H9 (cell line): Measurements from ENCODE around the gene PDZD2. TPM values are rescaled to one million over a fixed set of nuclear protein-coding genes. Genes with fewer than 3 reads are reported as not detected.

Source experiments
- DNase-seq: peaks from one replicate; pipeline ENCODE4 v3.0.0-alpha.2; 2017
- H2AFZ ChIP-seq: one replicate; pipeline ENCODE4 v1.6.1; 2013; ENCODE audit warnings: mild to moderate bottlenecking, low read length, control low read depth, moderate library complexity
- H2AK5ac ChIP-seq: 2 replicates; pipeline ENCODE4 v1.6.1; 2013; ENCODE audit warnings: low read length, control low read depth, mixed read lengths; ENCODE audit not compliant: insufficient read length
- H2BK120ac ChIP-seq: one replicate; pipeline ENCODE4 v1.6.1; 2013; ENCODE audit warnings: low read depth, mild to moderate bottlenecking, low read length, control low read depth, inconsistent platforms; ENCODE audit not compliant: poor library complexity, severe bottlenecking
- H2BK12ac ChIP-seq: 2 replicates; pipeline ENCODE4 v1.6.1; 2013; ENCODE audit warnings: low read length, control low read depth, mixed read lengths, low read depth; ENCODE audit not compliant: insufficient read length
- H2BK15ac ChIP-seq: 2 replicates; pipeline ENCODE4 v1.6.1; 2013; ENCODE audit warnings: low read depth, low read length, control low read depth
- H2BK20ac ChIP-seq: one replicate; pipeline ENCODE4 v1.6.1; 2013; ENCODE audit warnings: low read depth, mild to moderate bottlenecking, low read length, control low read depth, inconsistent platforms; ENCODE audit not compliant: poor library complexity, severe bottlenecking
- H2BK5ac ChIP-seq: 2 replicates; pipeline ENCODE4 v1.6.1; 2013; ENCODE audit warnings: low read length, control low read depth, mixed read lengths; ENCODE audit not compliant: insufficient read length
- H3K14ac ChIP-seq: 2 replicates; pipeline ENCODE4 v1.6.1; 2013; ENCODE audit warnings: low read length, control low read depth; ENCODE audit not compliant: insufficient read depth
- H3K18ac ChIP-seq: 2 replicates; pipeline ENCODE4 v1.6.1; 2013; ENCODE audit warnings: low read depth, mild to moderate bottlenecking, mixed read lengths, low read length, control low read depth; ENCODE audit not compliant: insufficient read length
- H3K23ac ChIP-seq: 2 replicates; pipeline ENCODE4 v1.6.1; 2013; ENCODE audit warnings: low read length, control low read depth, mixed read lengths, low read depth; ENCODE audit not compliant: insufficient read length
- H3K23me2 ChIP-seq: 2 replicates; pipeline ENCODE4 v1.6.1; 2013; ENCODE audit warnings: low read depth, mild to moderate bottlenecking, mixed read lengths, low read length, control low read depth; ENCODE audit not compliant: insufficient read length, poor library complexity, severe bottlenecking
- H3K27ac ChIP-seq: 2 replicates; pipeline ENCODE4 v1.5.1; 2013; ENCODE audit warnings: low read length, control low read depth, mixed read lengths, low read depth; ENCODE audit not compliant: insufficient read length
- H3K27me3 ChIP-seq: 2 replicates; pipeline ENCODE4 v1.6.1; 2013; ENCODE audit warnings: low read length, control low read depth, inconsistent platforms; ENCODE audit not compliant: insufficient read depth
- H3K4ac ChIP-seq: 2 replicates; pipeline ENCODE4 v1.6.1; 2013; ENCODE audit warnings: low read depth, mild to moderate bottlenecking, control low read depth, inconsistent platforms, low read length, moderate library complexity
- H3K4me1 ChIP-seq: 2 replicates; pipeline ENCODE4 v1.6.1; 2013; ENCODE audit warnings: low read length, control low read depth, inconsistent platforms; ENCODE audit not compliant: insufficient read depth
- H3K4me2 ChIP-seq: 2 replicates; pipeline ENCODE4 v1.6.1; 2013; ENCODE audit warnings: low read length, control low read depth, mixed read lengths; ENCODE audit not compliant: insufficient read length, insufficient read depth
- H3K56ac ChIP-seq: 2 replicates; pipeline ENCODE4 v1.6.1; 2013; ENCODE audit warnings: low read depth, mild to moderate bottlenecking, mixed read lengths, low read length, control low read depth; ENCODE audit not compliant: insufficient read length
- H3K79me1 ChIP-seq: 2 replicates; pipeline ENCODE4 v1.6.1; 2013; ENCODE audit warnings: low read depth, mild to moderate bottlenecking, moderate library complexity, low read length, control low read depth, inconsistent platforms; ENCODE audit not compliant: insufficient read depth, poor library complexity, severe bottlenecking
- H3K79me2 ChIP-seq: 2 replicates; pipeline ENCODE4 v1.6.1; 2013; ENCODE audit warnings: low read length, control low read depth, inconsistent platforms; ENCODE audit not compliant: insufficient read depth
- H3K9ac ChIP-seq: 2 replicates; pipeline ENCODE4 v1.6.1; 2013; ENCODE audit warnings: low read length, control low read depth, mixed read lengths; ENCODE audit not compliant: insufficient read length; ENCODE audit errors: extremely low read depth
- H3K9me3 ChIP-seq: one replicate; pipeline ENCODE4 v1.6.1; 2013; ENCODE audit warnings: low read depth, low read length, inconsistent platforms; ENCODE audit not compliant: control insufficient read depth
- H3T11ph ChIP-seq: one replicate; pipeline ENCODE4 v1.6.1; 2013; ENCODE audit warnings: mild to moderate bottlenecking, low read length, control low read depth, inconsistent platforms
- H4K20me1 ChIP-seq: one replicate; pipeline ENCODE4 v1.6.1; 2013; ENCODE audit not compliant: control insufficient read depth, insufficient read length, insufficient read depth
- H4K5ac ChIP-seq: 2 replicates; pipeline ENCODE4 v1.6.1; 2013; ENCODE audit warnings: low read depth, mild to moderate bottlenecking, mixed read lengths, low read length, control low read depth; ENCODE audit not compliant: insufficient read length
- H4K8ac ChIP-seq: replicated peaks from 2 replicates; pipeline ENCODE4 v1.6.1; 2013; ENCODE audit warnings: low read length, control low read depth, mixed read lengths, low read depth; ENCODE audit not compliant: insufficient read length
- H4K91ac ChIP-seq: 2 replicates; pipeline ENCODE4 v1.6.1; 2013; ENCODE audit warnings: low read depth, mild to moderate bottlenecking, moderate library complexity, mixed read lengths, low read length, control low read depth; ENCODE audit not compliant: insufficient read length
- H3K27ac Mint-ChIP-seq, 3 experiments: 2 replicates in 2 of 3; 3 replicates in 1 of 3; pipeline ENCODE4 v1.8.0; 2020 to 2021; ENCODE audit warnings: mixed read lengths in 3 of 3, mild to moderate bottlenecking in 1 of 3, moderate library complexity in 1 of 3
- H3K27me3 Mint-ChIP-seq: 2 replicates; pipeline ENCODE4 v1.8.0; 2021; ENCODE audit warnings: low read depth, mild to moderate bottlenecking, moderate library complexity, mixed read lengths
- H3K36me3 Mint-ChIP-seq, 3 experiments: 2 replicates in 2 of 3; 3 replicates in 1 of 3; pipeline ENCODE4 v1.8.0; 2020 to 2021; ENCODE audit warnings: low read depth in 3 of 3, mixed read lengths in 3 of 3; ENCODE audit not compliant: insufficient read depth in 1 of 3
- H3K4me1 Mint-ChIP-seq, 2 experiments: 2 replicates each; pipeline ENCODE4 v1.8.0; 2020; ENCODE audit warnings: mixed read lengths in 2 of 2
- H3K4me3 Mint-ChIP-seq, 2 experiments: 2 replicates in 1 of 2; 3 replicates in 1 of 2; pipeline ENCODE4 v1.8.0; 2020 to 2021; ENCODE audit warnings: mild to moderate bottlenecking in 2 of 2, mixed read lengths in 2 of 2, moderate library complexity in 1 of 2
- H3K9me3 Mint-ChIP-seq, 2 experiments: 2 replicates in 1 of 2; 3 replicates in 1 of 2; pipeline ENCODE4 v1.8.0; 2020; ENCODE audit warnings: mild to moderate bottlenecking in 2 of 2, mixed read lengths in 2 of 2, moderate library complexity in 1 of 2
- CTCF ChIP-seq: fragments of 200-600 bp; sonication (generic); conservative IDR thresholded peaks from 3 replicates; pipeline ENCODE4 v1.8.0; 2021; ENCODE audit warnings: antibody characterized with exemption, mild to moderate bottlenecking
- WGBS: extraction: QIAGEN DNeasy Blood & Tissue Kit; methylation state at CpG from one replicate; pipeline ENCODE4 v1.1.7; 2013; ENCODE audit warnings: missing lambda C conversion rate, low lambda C conversion rate, mixed read lengths; ENCODE audit not compliant: insufficient read length; ENCODE audit errors: extremely low coverage; 5-methylcytosine and 5-hydroxymethylcytosine counted together
- total RNA-seq: library from RNA; stranded (reverse); gene quantifications from 2 replicates; pipeline ENCODE4 v1.2.1, GENCODE V29; 2021

Gene PDZD2
- total RNA-seq, 1 experiment from 2014 or later, result 9.9 TPM

DNA sequence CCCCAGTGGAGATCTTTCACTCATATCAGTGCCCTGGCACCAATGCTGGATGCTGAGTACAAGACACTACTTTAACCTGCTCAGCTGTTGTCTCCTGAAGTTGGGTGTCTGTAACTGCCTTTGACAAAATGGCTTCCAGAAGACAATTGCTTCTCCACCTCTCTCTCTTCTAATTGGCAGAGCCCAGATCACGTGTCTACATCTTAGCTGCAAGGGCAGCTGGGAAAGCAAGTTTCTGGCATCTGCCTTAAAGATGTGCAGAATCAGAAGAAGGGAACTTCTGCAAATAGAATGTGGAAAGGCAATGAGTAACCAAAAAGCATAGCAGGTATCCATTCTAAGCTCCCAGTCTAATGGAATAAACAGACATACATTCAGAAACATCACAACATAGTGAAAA is 81.1 kb downstream of the PDZD2 start:
- no peaks in the 10 kb centered on the region for H3K27me3 Mint-ChIP-seq
- no peak overlapping the region for H3K4me3 Mint-ChIP-seq
- Histone ChIP-seq H2AFZ (no peak overlapping the region), H4K8ac (no peak overlapping the region), H3K4me1 (no peaks in the 10 kb centered on the region; the same call in 1 of the 2 replicates), H2BK5ac (no peak overlapping the region), H4K20me1 (no peaks in the 10 kb centered on the region), H3K9ac (no peak overlapping the region), H4K5ac (no peak overlapping the region), H2BK15ac (no peak overlapping the region), H3K23me2 (no peaks in the 10 kb centered on the region), H3K27me3 (no peaks in the 10 kb centered on the region), H3K79me1 (no peaks in the 10 kb centered on the region), H2AK5ac (no peak overlapping the region), H3K4ac (no peak overlapping the region), H3K14ac (no peak overlapping the region), H2BK20ac (no peak overlapping the region), H2BK12ac (no peak overlapping the region), H3K9me3 (no peaks in the 10 kb centered on the region), H3K79me2 (no peaks in the 10 kb centered on the region), H3T11ph (no peak overlapping the region), H3K18ac (no peak overlapping the region), H2BK120ac (no peak overlapping the region), H3K56ac (no peak overlapping the region), H4K91ac (no peak overlapping the region), H3K23ac (no peak overlapping the region), H3K4me2 (no peak overlapping the region), H3K27ac (no peak overlapping the region)
- no peaks in the 10 kb centered on the region for H3K36me3 Mint-ChIP-seq
- DNase-seq, result no peak
- H3K27ac Mint-ChIP-seq, result no peak overlapping the region
- H3K4me1 Mint-ChIP-seq, result peaks cover 10 to 20% of the 10 kb centered on the region in 2 experiments
- TF ChIP-seq CTCF, result no peak
- no CpG with 5 or more reads among the region's 1 CpG for WGBS
- no peaks in the 10 kb centered on the region for H3K9me3 Mint-ChIP-seq
